Gastroesophageal sphincter (tissue), 3 donors: ENCODE data around the gene SENP5.
"Not testable (repeated sequence)": the region's sequence is repeated elsewhere in the genome, so short reads cannot be mapped to it uniquely, and the experiment has no call there.

ENCODE experiments used
- CTCF ChIP-seq, 4 experiments: fragments of 200-600 bp in 2 of 4; fragments of 450-650 bp in 2 of 4; sonication (generic) in 1 of 4; IDR thresholded peaks; one replicate each; pipeline ENCODE4 v1.5.1; 2017 to 2019; ENCODE audit warnings: antibody characterized with exemption in 4 of 4, mild to moderate bottlenecking in 2 of 4, moderate library complexity in 2 of 4
- POLR2A ChIP-seq, 2 donors: fragments of 450-650 bp; IDR thresholded peaks; one replicate each; pipeline ENCODE4 v1.6.1; 2017; ENCODE audit warnings: antibody characterized with exemption in 2 of 2, mild to moderate bottlenecking in 2 of 2, moderate library complexity in 1 of 2
- POLR2AphosphoS5 ChIP-seq: sonication (generic); formaldehyde crosslinking; IDR thresholded peaks from one replicate; pipeline ENCODE4 v1.6.1; 2017; ENCODE audit warnings: antibody characterized with exemption

DNA sequence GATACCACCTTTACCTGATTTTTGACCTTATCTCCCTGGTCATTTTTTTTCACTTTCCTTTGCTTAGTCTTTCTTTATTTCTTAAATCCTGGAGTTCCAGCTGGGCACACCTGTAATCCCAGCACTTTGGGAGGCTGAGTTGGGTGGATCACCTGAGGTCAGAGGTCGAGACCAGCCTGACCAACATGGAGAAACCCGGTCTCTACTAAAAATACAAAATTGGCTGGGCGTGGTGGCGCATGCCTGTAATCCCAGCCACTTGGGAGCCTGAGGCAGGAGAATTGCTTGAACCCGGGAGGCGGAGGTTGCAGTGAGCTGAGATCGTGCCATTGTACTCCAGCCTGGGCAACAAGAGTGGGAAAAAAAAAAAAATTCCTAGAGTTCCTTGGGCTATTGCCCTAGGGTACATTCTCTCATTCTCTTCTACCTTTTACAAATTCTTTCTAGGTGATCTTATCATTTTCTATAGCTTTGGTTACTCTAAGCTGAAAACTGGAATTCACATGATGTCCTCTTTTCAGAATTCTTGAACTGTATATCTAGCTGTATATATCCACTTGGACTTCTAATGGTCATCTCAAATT, 6.9 kb downstream of the SENP5 start:
- not testable (repeated sequence) for TF ChIP-seq POLR2AphosphoS5; CTCF (IDR thresholded peaks at IDR 0.05); POLR2A (IDR thresholded peaks at IDR 0.05)
